Mammary epithelial cell (primary cell): Measurements from ENCODE around the gene CMTM7.

Source experiments
- CTCF ChIP-seq, 2 donors: IDR thresholded peaks in 1 of 2; conservative IDR thresholded peaks in 1 of 2; 2 replicates each; pipeline ENCODE4 v1.5.1; 2011 to 2012; ENCODE audit warnings: inconsistent platforms in 2 of 2, low read length in 2 of 2, mild to moderate bottlenecking in 2 of 2, control low read depth in 1 of 2, low read depth in 1 of 2; ENCODE audit not compliant: insufficient read depth in 1 of 2; ENCODE audit errors: extremely low read depth in 1 of 2
- EZH2 ChIP-seq: IDR thresholded peaks from 2 replicates; pipeline ENCODE4 v1.6.1; 2012; ENCODE audit warnings: low read length, inconsistent platforms, borderline replicate concordance

GRCh38 chr3:32502946-32503286, 111.3 kb downstream of the CMTM7 start:
- TF ChIP-seq CTCF (conservative IDR thresholded peaks at IDR 0.05 in 1 of 2, IDR thresholded peaks at IDR 0.05 in 1 of 2; ENCODE audit: extremely low read depth in 1 of 2, insufficient read depth in 1 of 2, low read depth in 1 of 2, low read length in 2 of 2) (no peak), EZH2 (no peak)
